HPDE6-E6E7 (cell line): Measurements from ENCODE around the gene PDHX.

Experiments
- DNase-seq: peaks from one replicate; pipeline ENCODE4 v3.0.0; 2011; ENCODE audit warnings: missing footprints; ENCODE audit errors: extremely low spot score

PDHX gene

DNA sequence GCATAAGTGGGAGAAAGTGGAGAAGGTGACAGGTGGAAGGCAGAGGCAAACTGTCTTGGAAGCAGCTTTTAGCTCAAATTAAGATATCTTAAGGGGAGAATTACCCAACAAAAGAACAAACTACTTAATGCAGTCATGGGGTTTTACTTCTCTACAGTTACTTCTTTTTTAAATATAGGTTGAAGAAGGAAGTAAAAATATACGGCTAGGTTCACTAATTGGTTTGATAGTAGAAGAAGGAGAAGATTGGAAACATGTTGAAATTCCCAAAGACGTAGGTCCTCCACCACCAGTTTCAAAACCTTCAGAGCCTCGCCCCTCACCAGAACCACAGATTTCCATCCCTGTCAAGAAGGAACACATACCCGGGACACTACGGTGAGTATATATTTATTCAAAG is 40.8 kb downstream of the PDHX start:
- no peak for DNase-seq

- DNase-seq, result no peak
These were observed 41.2 kb downstream of the PDHX start for GRCh38 chr11:34957606-34958005.

DNA sequence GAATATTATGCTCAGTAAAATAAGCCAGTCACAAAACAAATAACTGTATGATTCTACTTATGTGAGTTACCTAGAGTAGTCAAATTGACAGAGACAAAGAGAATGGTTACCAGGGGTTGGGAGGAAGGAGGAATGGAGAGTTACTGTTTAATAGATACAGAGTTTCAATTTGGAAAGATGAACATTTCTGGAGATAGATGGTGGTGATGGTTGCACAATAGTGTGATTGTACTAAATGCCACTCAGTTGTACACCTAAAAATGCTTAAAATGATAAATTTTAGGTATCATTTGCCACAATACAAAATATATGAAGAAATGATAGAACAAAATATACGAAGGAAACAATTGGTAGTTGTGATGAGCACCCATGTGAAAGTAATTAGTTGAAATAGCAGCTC is 43.4 kb downstream of the PDHX start:
- DNase-seq, result no peak

- no peak for DNase-seq
These were observed 43.9 kb downstream of the PDHX start for GRCh38 chr11:34960277-34960676.

GRCh38 chr11:34962034-34962433 is 45.6 kb downstream of the PDHX start:
- DNase-seq, result no peak

DNA sequence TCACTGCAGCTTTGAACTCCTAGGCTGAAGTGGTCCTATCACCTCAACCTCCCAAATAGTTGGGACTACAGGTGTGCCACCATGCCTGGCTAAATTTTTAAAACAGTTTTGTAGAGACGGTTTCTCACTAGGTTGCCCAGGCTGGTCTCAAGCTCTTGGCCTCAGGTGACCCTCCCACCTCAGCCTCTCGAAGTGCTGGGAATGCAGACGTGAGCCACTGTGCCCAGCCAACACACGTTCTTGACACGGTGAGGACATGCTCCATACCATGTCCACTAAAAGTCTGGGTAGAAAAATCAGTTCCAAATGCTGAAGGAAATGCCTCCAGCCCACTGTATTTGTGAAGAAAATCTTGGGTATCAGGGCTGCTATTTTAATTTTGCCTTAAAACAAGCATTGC is 46.9 kb downstream of the PDHX start:
- no peak for DNase-seq

DNA sequence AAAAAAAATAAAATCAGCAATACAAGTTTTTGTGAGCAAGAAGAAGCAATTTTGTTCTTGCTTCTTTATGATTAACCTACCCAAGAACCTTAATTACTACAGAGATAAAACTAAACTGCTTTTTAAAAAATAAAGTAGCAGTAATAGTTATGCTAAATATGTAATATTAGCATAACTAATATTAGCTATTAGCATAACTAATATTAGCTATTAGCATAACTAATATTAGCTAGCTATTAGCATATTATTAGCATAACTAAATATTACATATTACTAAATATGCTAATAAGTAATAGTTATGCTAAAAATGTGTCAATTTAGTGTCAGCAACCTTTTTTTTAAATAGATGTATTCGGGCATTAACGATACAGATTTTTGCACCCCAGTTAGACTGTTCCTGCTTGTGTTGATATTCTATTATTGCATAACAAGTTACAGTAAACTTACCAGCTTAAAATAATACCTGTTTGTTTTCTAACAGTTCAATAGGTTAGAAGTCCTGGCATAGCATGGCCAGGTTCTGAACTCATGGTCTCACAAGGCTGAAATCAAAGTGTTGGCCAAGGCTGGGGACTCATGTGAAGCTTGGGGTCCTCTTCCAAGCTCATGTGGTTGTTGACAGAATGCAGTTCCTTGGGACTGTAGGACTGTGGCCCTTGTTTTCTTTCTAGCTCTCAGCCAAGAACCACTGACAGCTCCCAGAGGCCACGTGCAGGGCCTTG is 48.4 kb downstream of the PDHX start:
- DNase-seq, result no peak

DNA sequence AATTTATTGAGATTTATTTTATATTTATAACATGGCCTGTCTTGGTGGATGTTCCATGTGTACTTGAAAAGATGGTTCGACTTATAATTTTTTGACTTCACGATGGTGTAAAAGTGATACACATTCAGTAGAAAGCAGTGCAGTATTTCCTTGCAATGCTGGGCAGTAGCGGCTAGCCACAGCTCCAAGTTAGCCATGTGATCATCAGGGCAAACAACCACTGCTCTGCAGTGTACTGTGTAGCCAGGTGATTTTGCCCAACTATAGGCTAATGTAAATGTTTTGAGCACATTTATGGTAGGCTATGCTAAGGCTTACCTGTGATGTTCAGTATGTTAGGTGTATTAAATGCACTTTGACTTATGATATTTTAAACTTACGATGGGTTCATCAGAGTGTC is 52.4 kb downstream of the PDHX start:
- DNase-seq, result no peak

GRCh38 chr11:34970033-34970432 is 53.6 kb downstream of the PDHX start:
- no peak for DNase-seq

GRCh38 chr11:34970480-34970879 is 54.1 kb downstream of the PDHX start:
- DNase-seq, result no peak

DNA sequence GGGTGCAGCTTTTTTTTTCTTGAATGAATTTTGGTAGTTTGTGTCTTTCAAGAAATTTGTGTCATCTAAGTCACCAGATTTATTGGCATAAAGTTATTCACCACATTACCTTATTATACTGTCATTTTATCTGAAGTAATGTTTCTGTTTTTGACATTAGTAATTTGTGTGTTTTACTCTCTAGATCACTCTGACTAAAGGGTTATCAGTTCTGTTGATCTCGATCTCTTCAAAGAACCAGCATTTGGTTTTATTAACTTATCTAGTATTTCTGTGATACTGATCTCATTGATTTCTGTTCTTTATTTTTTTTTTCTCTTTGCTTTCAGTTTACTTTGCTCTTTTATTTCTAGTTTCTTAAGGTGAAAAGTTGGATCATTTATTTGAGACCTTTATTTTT is 55.5 kb downstream of the PDHX start:
- no peak for DNase-seq

- no peak for DNase-seq
These were observed 55.9 kb downstream of the PDHX start for GRCh38 chr11:34972366-34972765.

DNA sequence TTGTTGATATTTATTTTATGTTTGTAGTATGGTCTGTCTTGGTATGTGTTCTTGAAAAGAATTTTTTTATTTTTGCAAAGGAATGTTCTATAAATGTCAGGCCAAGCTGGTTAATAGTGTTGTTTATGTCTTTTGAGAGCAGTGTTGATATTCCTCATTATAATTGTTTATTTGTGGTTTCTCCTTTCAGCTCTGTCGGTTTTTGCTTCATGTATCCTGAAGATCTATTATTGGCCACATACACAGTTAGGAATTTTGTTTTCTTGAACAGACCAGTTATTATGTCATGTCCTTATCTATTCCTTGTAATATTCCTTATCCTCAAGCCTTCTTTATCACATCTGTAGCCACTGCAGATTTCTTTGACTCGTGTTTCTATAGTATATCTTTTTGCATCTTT is 56.5 kb downstream of the PDHX start:
- no peak for DNase-seq

DNA sequence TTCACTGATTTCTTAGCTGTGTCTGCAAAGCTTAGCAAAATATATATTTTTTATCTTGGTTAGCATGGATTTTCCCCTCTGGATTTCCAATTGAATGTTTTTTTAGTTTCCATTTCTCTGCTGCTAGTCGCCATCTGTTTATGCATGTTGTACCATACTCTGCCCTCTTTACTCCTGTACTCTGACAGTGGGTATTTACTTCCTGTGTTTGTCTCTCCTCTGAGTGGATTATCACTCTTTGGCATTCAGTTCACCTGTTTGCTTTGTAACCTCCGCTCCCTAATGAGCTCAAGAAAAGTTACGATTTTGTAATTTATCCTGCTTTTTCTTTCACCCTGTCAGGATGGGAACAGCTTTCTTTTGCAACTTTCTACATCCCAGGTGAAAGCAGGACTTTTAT is 59.1 kb downstream of the PDHX start:
- DNase-seq, result no peak

- DNase-seq, result no peak
These were observed 60.2 kb downstream of the PDHX start for GRCh38 chr11:34976496-34977088.

GRCh38 chr11:34977089-34977912 is 60.9 kb downstream of the PDHX start:
- DNase-seq, result peak; percentile 32

DNA sequence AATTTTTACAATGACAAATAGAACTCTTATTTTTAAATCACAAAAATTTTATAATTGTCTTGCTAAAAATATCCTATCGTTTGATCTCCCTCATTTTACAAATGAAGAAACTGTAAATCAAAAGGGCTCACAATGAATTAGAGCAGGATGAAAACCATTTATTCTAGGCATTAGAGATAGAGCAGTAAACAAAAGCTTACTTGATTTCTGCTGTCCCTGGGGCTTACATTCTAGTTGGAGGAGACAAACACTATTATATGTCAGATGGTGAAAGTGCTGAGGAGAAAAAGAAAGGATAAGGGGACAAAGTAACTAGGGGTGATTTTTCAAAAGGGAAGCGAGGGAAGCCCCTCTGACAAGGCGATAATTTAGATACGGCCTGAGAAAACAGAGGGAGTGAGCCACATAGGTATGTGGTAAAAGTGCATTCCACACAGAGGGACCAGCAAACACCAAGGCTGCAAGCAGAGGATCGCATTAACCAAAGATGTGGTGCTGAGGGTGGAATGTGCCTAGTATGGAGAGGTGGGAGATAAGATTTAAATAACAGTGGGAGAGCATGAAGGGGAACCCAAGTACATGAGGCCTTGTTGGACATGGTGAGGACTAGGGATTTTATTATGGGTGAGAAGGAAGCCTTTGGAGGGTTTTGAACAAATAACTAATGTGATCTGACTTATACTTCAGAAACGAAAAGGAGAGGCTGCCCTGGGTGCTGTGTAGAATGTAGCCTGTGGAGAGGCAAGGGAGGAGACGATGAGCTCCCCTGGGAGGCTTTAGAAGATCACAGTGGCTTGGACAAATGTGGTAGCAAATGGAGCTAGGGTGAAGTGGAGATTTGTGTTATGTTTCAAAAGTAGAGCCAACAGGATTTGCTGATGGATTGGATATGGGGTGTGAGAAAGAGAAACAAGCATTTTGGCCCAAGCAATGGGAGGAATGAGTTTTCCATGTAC is 62.1 kb downstream of the PDHX start:
- no peak for DNase-seq

- DNase-seq, result no peak
These were observed 68.1 kb downstream of the PDHX start for GRCh38 chr11:34984514-34984913.

DNA sequence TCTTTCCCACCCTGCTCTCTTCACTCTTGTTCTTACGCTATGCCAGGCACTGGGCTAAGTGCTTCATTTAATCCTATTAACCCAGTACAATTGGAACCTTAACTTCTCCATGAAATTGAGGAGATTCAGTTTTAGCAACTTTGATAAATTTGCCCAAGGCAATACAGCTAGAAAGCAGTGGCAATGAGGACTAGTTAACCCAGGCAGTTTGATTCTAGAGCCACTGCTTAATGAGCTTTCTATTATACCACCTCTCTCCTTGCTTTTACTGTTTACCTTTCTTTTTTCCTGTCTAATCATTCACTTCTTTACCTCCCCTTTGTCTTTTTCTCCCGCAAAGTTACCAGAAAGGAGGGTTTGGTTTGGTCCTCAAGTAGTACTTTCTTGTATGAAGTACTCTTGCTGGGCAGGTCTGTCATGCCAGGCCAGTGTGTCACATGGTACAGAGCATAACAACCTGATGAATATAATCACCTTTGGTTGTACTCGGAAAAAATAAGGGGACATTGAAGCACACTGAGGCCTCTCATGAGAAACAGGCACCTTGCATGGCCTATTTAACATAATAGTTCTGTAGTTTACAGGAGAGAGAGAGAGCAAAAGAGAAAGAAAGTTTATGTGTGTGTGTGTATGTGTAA is 70.6 kb downstream of the PDHX start:
- no peak for DNase-seq

DNA sequence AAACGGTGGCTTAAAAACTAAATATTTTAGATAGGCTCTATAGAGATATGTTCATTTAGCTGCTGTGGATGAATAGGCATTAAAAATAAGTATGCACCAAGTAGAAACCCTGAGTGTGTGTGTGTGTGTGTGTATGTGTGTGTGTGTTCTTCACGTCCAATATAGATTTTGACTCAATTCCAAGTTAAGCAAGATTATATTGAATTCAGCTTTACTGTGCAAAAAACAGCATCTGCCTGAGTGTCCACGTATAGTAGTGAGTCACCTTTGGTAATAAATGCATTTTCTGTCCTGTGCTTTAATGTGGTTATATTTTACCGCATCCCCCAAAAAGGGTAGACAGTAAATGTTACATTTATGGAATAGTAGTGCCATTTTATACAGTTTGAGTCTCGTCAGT is 71.2 kb downstream of the PDHX start:
- no peak for DNase-seq
